ENCODE measurements around the gene CFAP141.

The CFAP141 gene

DNA sequence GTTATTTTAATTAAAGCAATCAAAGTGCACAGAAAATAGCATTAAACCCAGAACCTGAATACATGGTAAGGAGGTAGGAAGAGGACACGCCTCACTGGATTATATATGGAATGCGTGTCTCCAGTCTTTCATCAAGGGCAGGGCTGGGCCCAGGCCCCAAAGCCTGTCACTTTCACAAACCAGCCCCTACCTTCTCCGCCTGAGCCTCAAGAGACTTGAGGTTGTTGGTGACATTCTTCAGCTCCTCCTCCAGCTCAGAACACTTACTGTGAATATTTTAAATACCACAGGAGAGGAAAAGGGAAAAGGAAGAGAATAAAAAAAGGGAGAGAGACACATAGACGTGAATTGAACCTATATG, 34.9 kb downstream of the CFAP141 start:
- TF ChIP-seq, protein P1, sequence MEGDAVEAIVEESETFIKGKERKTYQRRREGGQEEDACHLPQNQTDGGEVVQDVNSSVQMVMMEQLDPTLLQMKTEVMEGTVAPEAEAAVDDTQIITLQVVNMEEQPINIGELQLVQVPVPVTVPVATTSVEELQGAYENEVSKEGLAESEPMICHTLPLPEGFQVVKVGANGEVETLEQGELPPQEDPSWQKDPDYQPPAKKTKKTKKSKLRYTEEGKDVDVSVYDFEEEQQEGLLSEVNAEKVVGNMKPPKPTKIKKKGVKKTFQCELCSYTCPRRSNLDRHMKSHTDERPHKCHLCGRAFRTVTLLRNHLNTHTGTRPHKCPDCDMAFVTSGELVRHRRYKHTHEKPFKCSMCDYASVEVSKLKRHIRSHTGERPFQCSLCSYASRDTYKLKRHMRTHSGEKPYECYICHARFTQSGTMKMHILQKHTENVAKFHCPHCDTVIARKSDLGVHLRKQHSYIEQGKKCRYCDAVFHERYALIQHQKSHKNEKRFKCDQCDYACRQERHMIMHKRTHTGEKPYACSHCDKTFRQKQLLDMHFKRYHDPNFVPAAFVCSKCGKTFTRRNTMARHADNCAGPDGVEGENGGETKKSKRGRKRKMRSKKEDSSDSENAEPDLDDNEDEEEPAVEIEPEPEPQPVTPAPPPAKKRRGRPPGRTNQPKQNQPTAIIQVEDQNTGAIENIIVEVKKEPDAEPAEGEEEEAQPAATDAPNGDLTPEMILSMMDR (IDR thresholded peaks at IDR 0.05; ENCODE audit: insufficient read depth, missing control alignments): no peak
- DNase-seq (ENCODE audit: insufficient read length, low spot score) (no peak), FAIRE-seq (no peak)

DNA sequence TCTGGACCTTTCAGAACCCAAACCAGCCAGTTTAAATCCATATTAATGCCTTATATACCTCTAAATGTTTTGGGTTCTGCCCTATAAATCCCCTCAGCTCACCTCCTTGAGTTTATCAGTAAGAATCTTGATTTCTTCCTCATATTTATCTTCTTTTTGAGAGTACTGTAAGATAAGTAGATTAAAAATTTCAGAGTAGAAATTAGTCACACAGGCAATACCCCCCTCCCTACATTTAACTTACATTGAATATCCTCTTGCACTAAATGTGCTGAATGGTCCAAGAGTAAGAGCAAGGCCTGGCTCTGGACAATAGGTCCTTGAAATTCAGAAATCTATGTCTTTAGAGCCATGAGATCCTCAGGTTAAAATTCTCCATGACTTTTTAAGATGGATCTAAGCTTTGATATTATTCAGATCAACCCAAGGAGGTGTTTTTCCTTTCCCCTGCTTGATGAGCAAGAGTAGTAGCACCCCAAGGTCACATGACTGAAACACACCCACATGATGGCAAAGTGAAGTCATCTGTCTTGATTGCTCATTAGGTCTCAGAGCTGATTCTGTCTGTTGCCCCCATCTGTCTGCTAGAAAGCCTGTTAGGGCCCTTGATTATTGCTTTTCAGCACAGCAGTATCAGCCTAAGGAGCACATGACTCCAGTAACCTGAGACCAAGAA, 35.4 kb downstream of the CFAP141 start:
- TF ChIP-seq, protein P1 (IDR thresholded peaks at IDR 0.05; ENCODE audit: insufficient read depth, missing control alignments): no peak
- FAIRE-seq: no peak
- no peak for DNase-seq (ENCODE audit: insufficient read length, low spot score)

DNA sequence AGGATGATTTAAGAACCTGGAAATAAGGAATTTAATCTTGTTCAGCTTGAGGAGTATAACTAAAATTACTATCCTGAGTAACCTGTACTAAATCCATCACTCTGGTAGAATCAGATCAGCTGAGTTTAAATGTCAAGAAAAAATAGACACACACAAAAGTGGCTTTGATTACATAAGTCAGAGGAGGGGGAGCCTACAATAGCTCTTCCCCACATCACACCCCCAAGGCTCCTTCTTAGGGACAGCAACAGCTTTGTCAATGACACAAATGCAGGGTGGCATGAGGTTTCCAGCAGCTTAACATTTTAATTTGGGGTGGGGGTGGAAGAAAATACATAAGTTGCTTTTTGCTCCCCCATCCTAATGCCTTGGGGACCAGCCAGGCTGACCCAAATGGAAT, 38.7 kb downstream of the CFAP141 start:
- no peak for FAIRE-seq
- TF ChIP-seq, protein P1 (IDR thresholded peaks at IDR 0.05; ENCODE audit: insufficient read depth, missing control alignments): no peak

DNA sequence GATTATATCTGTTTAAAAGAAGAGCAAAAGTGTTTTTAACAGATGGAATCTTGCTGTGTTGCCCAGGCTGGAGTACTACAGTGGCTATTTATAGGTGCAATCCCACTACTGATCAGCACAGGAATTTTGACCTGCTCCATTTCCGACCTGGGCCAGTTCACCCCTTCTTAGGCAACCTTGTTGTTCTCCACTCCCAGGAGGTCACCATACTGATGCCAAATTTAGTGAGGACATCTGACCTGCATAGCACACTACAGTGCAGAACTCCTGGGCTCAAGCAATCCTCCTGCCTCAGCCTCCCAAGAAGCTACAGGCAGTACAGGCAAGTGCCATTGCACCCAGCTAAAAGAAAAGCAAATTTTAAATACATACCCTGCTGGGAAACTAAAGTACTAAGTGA, 39.9 kb downstream of the CFAP141 start:
- FAIRE-seq (no peak), DNase-seq (ENCODE audit: insufficient read length, low spot score) (no peak)
- TF ChIP-seq, protein P1 (IDR thresholded peaks at IDR 0.05; ENCODE audit: insufficient read depth, missing control alignments): no peak

More for the DNA sequence above, 38.7 kb downstream of the CFAP141 start:
- DNase-seq (ENCODE audit: insufficient read length, low spot score): no peak

DNA sequence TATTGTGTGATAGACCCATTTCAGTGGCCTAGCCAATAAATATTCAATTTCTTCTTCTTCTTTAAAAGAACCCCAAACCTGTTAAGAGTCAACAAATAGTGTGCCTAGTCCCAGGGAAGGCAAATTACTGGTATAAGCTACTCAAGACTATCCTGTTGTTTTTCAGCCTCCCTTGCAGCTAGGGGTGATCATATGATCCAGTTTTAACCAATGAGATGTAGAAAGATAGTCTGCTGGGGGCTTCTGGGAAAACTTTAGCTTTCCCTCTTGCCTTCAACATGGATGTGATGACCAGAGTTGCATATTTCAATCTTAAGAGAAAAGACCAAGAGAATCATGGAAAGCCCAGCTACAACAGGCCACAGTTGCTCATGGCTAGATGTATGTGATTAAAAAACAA, 46.6 kb downstream of the CFAP141 start:
- DNase-seq (ENCODE audit: insufficient read length, low spot score) (no peak), FAIRE-seq (no peak)
- TF ChIP-seq, protein P1 (IDR thresholded peaks at IDR 0.05; ENCODE audit: insufficient read depth, missing control alignments): no peak

DNA sequence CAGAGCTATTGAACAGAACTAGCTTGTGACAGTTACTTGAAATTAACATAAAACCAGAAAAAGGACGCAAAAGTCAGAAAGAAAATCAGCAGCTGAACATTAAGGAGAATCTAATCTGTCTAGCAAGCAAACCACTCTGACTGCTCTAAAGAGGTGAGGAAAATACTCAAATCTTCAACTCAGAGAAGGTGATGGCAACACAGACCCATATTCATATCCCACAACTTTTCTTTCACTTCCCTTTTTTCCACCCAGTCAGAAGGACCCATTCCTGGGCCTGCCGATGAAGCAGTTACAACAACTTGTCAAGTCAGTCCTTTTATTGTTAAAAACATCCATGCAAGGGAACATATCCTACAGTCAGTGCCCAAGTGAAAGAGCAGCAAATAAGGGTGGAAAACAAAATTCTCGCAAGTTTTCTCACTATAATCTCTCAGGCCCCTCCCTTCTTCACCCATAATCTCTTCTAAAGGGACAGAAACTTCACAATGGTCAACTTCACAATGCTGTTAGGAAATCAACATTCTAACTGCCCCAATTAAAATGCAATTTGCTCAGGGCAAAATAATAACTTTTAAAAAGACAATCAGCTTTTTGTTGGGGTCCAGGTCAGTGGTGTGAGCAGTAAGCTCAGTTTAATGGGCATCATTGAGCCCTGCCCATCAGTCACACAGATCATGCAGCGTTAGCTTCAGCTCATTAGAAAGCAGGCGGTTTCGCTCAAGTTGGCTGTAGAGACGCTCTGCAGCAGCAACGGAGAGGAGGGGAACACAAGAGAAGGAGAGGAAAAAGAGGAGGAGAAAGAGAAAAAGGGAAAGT, 47.6 kb downstream of the CFAP141 start:
- no peak for DNase-seq (ENCODE audit: insufficient read length, low spot score)
- TF ChIP-seq, protein P1 (IDR thresholded peaks at IDR 0.05; ENCODE audit: insufficient read depth, missing control alignments): no peak
- no peak for FAIRE-seq
